ENCODE data around the gene CASQ2. TPM values are rescaled to one million over a fixed set of nuclear protein-coding genes. Genes with fewer than 3 reads are reported as not detected.

Gene CASQ2
- total and polyA plus RNA-seq, 2 donors (not counting 3 experiments of a cell fraction or from before 2014, with no cell fraction given): not detected

DNA sequence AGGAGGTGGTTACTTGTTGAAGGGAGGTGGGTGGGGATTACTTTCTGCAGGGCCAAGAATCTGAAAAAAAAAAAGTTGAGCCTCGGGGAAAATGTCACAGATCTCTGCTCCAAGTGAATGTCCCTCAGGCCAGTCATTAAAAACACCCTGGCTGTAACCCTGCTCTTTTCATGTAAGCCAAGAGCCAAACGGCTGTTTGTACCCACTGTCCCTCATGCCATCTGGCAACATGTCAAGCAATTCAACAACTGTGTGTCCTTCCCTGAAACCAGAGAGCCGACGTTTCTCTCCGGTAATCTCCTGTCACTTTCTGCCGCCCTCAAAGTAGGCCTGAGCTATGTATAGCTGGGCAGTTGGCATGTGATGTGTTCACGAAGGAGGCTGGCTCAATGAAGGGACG lies 14.7 kb downstream of the CASQ2 start:
- Histone ChIP-seq H4K20me1 (replicated peaks; ENCODE audit: control insufficient read depth, extremely low read depth, insufficient read depth, low read length) (no peaks in the 10 kb centered on the region), H3K4me3 (replicated peaks in 1 of 3; ENCODE audit: insufficient read depth in 1 of 3, low read depth in 1 of 3, low read length in 3 of 3) (no peak overlapping the region), H2AFZ (ENCODE audit: low read depth, low read length) (no peak overlapping the region), H3K27me3 (ENCODE audit: control insufficient read depth in 2 of 2, insufficient read depth in 2 of 2, low read length in 2 of 2) (no peaks in the 10 kb centered on the region), H3K4me1 (ENCODE audit: control insufficient read depth, extremely low read depth, insufficient read depth, low read length) (no peaks in the 10 kb centered on the region), H3K36me3 (ENCODE audit: control insufficient read depth in 2 of 2, extremely low read depth in 1 of 2, insufficient read depth in 2 of 2, low read length in 2 of 2) (no peaks in the 10 kb centered on the region), H3K9me1 (replicated peaks; ENCODE audit: control insufficient read depth, extremely low read depth, insufficient read depth, low read length) (no peaks in the 10 kb centered on the region), H3K4me2 (ENCODE audit: insufficient read depth, low read length) (no peak overlapping the region), H3K79me2 (ENCODE audit: control insufficient read depth, insufficient read depth, low read length) (no peaks in the 10 kb centered on the region), H3K9ac (replicated peaks; ENCODE audit: extremely low read depth, insufficient read depth, low read length) (no peak overlapping the region), H3K9me3 (replicated peaks; ENCODE audit: control insufficient read depth, insufficient read depth, low read length) (no peaks in the 10 kb centered on the region), H3K27ac (ENCODE audit: insufficient read depth, low read depth, low read length) (no peak overlapping the region)
- dilution Hi-C loops (cut with MboI; ENCODE audit: extremely low pct_ligation_motif_present, low sequenced_read_pairs) (no loop called here), intact Hi-C loops (cut with micrococcal nuclease) (no loop called here)
- CTCF ChIA-PET: interaction anchor here (1.1 kb wide), 1 partner anchor 11 kb away, joined by 3 read pairs; no protein-coding TSS in a partner anchor
- TF ChIP-seq, protein P1, sequence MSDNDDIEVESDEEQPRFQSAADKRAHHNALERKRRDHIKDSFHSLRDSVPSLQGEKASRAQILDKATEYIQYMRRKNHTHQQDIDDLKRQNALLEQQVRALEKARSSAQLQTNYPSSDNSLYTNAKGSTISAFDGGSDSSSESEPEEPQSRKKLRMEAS (IDR thresholded peaks at IDR 0.05; ENCODE audit: insufficient read depth, insufficient read length): no peak
- TF ChIP-seq FOS (IDR thresholded peaks at IDR 0.05; ENCODE audit: borderline replicate concordance, insufficient read depth, low read length) (no peak), POLR2AphosphoS5 (IDR thresholded peaks at IDR 0.05; ENCODE audit: insufficient read depth, low read depth, low read length) (no peak), GATA2 (IDR thresholded peaks at IDR 0.05; ENCODE audit: insufficient read depth, insufficient read length, low read depth, low read length) (no peak), MYC (IDR thresholded peaks at IDR 0.05; ENCODE audit: low read depth, low read length) (no peak), POLR2A (IDR thresholded peaks at IDR 0.05; ENCODE audit: low read depth, low read length) (no peak), JUN (IDR thresholded peaks at IDR 0.05; ENCODE audit: borderline replicate concordance, insufficient read depth, insufficient read length, low read depth) (no peak), EZH2 (IDR thresholded peaks at IDR 0.05; ENCODE audit: borderline replicate concordance, low read depth, low read length, severe bottlenecking) (no peak)
- TF ChIP-seq, protein P2, sequence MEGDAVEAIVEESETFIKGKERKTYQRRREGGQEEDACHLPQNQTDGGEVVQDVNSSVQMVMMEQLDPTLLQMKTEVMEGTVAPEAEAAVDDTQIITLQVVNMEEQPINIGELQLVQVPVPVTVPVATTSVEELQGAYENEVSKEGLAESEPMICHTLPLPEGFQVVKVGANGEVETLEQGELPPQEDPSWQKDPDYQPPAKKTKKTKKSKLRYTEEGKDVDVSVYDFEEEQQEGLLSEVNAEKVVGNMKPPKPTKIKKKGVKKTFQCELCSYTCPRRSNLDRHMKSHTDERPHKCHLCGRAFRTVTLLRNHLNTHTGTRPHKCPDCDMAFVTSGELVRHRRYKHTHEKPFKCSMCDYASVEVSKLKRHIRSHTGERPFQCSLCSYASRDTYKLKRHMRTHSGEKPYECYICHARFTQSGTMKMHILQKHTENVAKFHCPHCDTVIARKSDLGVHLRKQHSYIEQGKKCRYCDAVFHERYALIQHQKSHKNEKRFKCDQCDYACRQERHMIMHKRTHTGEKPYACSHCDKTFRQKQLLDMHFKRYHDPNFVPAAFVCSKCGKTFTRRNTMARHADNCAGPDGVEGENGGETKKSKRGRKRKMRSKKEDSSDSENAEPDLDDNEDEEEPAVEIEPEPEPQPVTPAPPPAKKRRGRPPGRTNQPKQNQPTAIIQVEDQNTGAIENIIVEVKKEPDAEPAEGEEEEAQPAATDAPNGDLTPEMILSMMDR (IDR thresholded peaks at IDR 0.05; ENCODE audit: extremely low read depth in 1 of 2, insufficient read depth in 1 of 2, low read depth in 1 of 2, low read length in 2 of 2): no peak
- BruUV-seq (replicated peaks): no TSS peak
- POLR2A ChIA-PET: no interaction called here
- FAIRE-seq (no peak), DNase-seq (ENCODE audit: low read depth, low spot score) (no peak)

All from endothelial cell of umbilical vein (primary cell).